ENCODE data around the gene WRNIP1. TPM values are rescaled to one million over a fixed set of nuclear protein-coding genes. Genes with fewer than 3 reads are reported as not detected.
A peak's percentile ranks its signal among the peaks of the same experiment; 100 is the strongest.

The WRNIP1 gene
- total RNA-seq, 2 donors from 2014 or later, result 34.0 to 45.3 TPM

DNA sequence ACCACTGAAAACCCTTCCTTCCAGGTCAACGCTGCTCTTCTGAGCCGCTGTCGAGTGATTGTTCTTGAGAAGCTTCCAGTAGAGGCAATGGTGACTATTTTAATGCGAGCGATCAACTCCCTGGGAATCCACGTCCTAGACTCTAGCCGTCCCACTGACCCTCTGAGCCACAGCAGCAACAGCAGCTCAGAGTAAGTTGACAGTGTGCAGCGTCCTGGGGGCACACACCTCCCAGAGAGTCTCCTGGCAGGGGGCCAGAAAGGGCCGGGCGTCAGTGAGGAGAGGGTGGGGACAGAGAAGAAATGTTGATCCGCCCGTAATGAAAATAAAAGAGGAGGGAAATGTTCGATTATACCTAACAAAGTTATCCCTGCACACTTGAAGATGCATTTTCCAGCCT is 5.0 kb downstream of the WRNIP1 start:
- Mint-ChIP-seq H3K4me3 (no peak overlapping the region), H3K4me1 (peaks cover 48% of the 10 kb centered on the region), H3K27me3 (no peaks in the 10 kb centered on the region), H3K27ac (peak overlapping the region; percentile 39), H3K36me3 (ENCODE audit: low read depth) (peaks cover 2% of the 10 kb centered on the region)
- H3K9me3 ChIP-seq (ENCODE audit: control insufficient read depth, low read length, poor library complexity, severe bottlenecking), result no peaks in the 10 kb centered on the region
- ATAC-seq, result no peak
- DNase-seq, result no peak

GRCh38 chr6:2771079-2771478 is 5.9 kb downstream of the WRNIP1 start:
- DNase-seq, result no peak
- Mint-ChIP-seq H3K4me3 (no peak overlapping the region), H3K4me1 (peaks cover 51% of the 10 kb centered on the region), H3K27ac (no peak overlapping the region), H3K27me3 (no peaks in the 10 kb centered on the region), H3K36me3 (ENCODE audit: low read depth) (peaks cover 2% of the 10 kb centered on the region)
- no peaks in the 10 kb centered on the region for H3K9me3 ChIP-seq (ENCODE audit: control insufficient read depth, low read length, poor library complexity, severe bottlenecking)
- no peak for ATAC-seq

DNA sequence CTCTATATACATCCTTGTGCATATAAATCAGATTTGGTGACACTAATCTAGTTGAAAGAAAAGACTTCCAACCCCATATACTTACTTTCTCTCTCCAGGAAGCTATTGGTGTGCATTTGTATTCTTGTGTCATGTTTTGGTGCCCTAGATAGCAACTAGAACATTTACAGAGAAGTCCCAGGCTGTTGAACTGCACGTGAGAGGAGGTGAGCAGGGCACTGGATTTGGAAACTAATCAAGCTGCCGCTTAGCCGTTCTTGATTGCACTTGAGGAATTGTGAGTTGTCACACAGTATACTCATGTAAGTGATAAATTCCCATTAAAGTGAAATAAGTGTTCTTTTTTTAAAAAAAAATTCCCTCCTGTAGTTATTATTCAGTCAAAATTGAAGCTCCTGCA is 7.6 kb downstream of the WRNIP1 start:
- no peak for ATAC-seq
- Mint-ChIP-seq H3K4me1 (peaks cover 51% of the 10 kb centered on the region), H3K27ac (no peak overlapping the region), H3K36me3 (ENCODE audit: low read depth) (peaks cover 5% of the 10 kb centered on the region), H3K27me3 (no peaks in the 10 kb centered on the region), H3K4me3 (no peak overlapping the region)
- DNase-seq, result no peak
- H3K9me3 ChIP-seq (ENCODE audit: control insufficient read depth, low read length, poor library complexity, severe bottlenecking), result no peaks in the 10 kb centered on the region

GRCh38 chr6:2773449-2773848 is 8.3 kb downstream of the WRNIP1 start:
- Mint-ChIP-seq H3K36me3 (ENCODE audit: low read depth) (peaks cover 5% of the 10 kb centered on the region), H3K4me1 (peaks cover 47% of the 10 kb centered on the region), H3K27ac (no peak overlapping the region), H3K4me3 (no peak overlapping the region), H3K27me3 (no peaks in the 10 kb centered on the region)
- DNase-seq (no peak), ATAC-seq (no peak)
- no peaks in the 10 kb centered on the region for H3K9me3 ChIP-seq (ENCODE audit: control insufficient read depth, low read length, poor library complexity, severe bottlenecking)

- ATAC-seq (no peak), DNase-seq (no peak)
- H3K27ac Mint-ChIP-seq, result peak overlapping the region; percentile 21
- H3K4me1 Mint-ChIP-seq, result peaks cover 39% of the 10 kb centered on the region
- no peaks in the 10 kb centered on the region for H3K27me3 Mint-ChIP-seq
- H3K9me3 ChIP-seq (ENCODE audit: control insufficient read depth, low read length, poor library complexity, severe bottlenecking), result no peaks in the 10 kb centered on the region
- peak overlapping the region; percentile 63 for H3K4me3 Mint-ChIP-seq
- H3K36me3 Mint-ChIP-seq (ENCODE audit: low read depth), result peaks cover 5% of the 10 kb centered on the region
Measured at GRCh38 chr6:2775003-2775402, 9.8 kb downstream of the WRNIP1 start.

GRCh38 chr6:2777249-2777648 is 12.1 kb downstream of the WRNIP1 start:
- DNase-seq (no peak), ATAC-seq (no peak)
- Mint-ChIP-seq H3K4me3 (no peak overlapping the region), H3K27me3 (no peaks in the 10 kb centered on the region), H3K36me3 (ENCODE audit: low read depth) (peaks cover 4% of the 10 kb centered on the region), H3K4me1 (peaks cover 27% of the 10 kb centered on the region), H3K27ac (peak overlapping the region; percentile 9)
- H3K9me3 ChIP-seq (ENCODE audit: control insufficient read depth, low read length, poor library complexity, severe bottlenecking), result no peaks in the 10 kb centered on the region

DNA sequence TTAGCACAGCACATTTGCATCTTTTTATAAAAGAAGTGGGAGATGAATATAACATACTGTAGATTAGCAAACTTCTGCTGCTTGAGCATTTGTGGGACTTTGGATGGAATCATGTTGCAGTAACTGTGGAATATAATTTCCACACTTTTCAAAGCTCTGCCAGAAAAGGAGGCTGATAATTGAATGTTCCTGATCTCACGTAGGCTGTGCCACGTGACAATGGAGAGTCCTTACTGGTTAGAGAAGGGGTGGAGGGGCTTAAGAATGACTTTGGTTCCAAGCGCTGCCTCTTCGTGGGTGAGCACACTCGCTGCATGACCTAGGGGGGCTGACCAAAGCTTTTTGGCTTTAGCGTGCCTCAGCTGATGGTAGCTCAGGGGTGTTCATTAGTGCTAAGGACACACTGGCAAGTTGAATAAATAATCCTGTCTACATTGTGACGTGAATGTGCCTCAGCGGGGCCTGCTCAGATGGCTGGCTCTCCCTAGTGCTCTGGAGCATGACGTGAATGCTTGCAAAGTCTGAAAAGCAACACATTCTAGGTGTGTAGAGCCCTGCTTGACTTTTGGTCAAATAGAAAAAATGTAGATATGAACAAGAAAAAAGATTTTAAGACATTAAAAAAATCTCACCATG is 15.0 kb downstream of the WRNIP1 start:
- peaks cover 23% of the 10 kb centered on the region for H3K4me1 Mint-ChIP-seq
- no peak overlapping the region for H3K4me3 Mint-ChIP-seq
- no peaks in the 10 kb centered on the region for H3K27me3 Mint-ChIP-seq
- no peak for ATAC-seq
- H3K9me3 ChIP-seq (ENCODE audit: control insufficient read depth, low read length, poor library complexity, severe bottlenecking), result no peaks in the 10 kb centered on the region
- DNase-seq, result no peak
- no peak overlapping the region for H3K27ac Mint-ChIP-seq
- peaks cover 6% of the 10 kb centered on the region for H3K36me3 Mint-ChIP-seq (ENCODE audit: low read depth)

GRCh38 chr6:2781685-2782355 is 16.6 kb downstream of the WRNIP1 start:
- Mint-ChIP-seq H3K27ac (no peak overlapping the region), H3K4me1 (peaks cover 29% of the 10 kb centered on the region), H3K27me3 (no peaks in the 10 kb centered on the region), H3K4me3 (peak overlapping the region; percentile 58), H3K36me3 (ENCODE audit: low read depth) (peaks cover 6% of the 10 kb centered on the region)
- DNase-seq, result no peak
- peak; percentile 27 for ATAC-seq
- no peaks in the 10 kb centered on the region for H3K9me3 ChIP-seq (ENCODE audit: control insufficient read depth, low read length, poor library complexity, severe bottlenecking)

DNA sequence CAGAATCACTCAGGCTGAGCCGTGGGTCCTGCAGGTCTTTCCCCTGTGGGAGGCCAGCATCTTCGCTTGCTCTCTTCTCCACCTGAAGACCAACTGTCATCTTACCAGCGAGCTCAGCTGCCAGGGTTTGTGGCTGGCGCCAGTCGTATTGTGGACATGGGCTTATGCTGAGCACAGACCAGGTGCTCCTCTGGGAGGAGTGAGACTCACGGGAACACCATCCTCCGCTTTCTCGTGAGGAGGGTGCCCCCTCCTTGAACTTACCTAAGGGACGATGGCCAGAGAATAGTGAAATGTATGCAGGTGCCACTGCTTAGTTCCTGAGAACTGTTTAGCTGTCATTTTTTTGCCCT is 17.1 kb downstream of the WRNIP1 start:
- DNase-seq, result no peak
- ATAC-seq, result no peak
- peaks cover 30% of the 10 kb centered on the region for H3K4me1 Mint-ChIP-seq
- H3K27ac Mint-ChIP-seq, result no peak overlapping the region
- peak overlapping the region; percentile 58 for H3K4me3 Mint-ChIP-seq
- no peaks in the 10 kb centered on the region for H3K9me3 ChIP-seq (ENCODE audit: control insufficient read depth, low read length, poor library complexity, severe bottlenecking)
- peaks cover 6% of the 10 kb centered on the region for H3K36me3 Mint-ChIP-seq (ENCODE audit: low read depth)
- no peaks in the 10 kb centered on the region for H3K27me3 Mint-ChIP-seq

GRCh38 chr6:2782825-2783187 is 17.6 kb downstream of the WRNIP1 start:
- Mint-ChIP-seq H3K4me3 (peak overlapping the region; percentile 58), H3K36me3 (ENCODE audit: low read depth) (peaks cover 4% of the 10 kb centered on the region), H3K4me1 (peaks cover 27% of the 10 kb centered on the region), H3K27ac (no peak overlapping the region), H3K27me3 (no peaks in the 10 kb centered on the region)
- ATAC-seq (no peak), DNase-seq (no peak)
- no peaks in the 10 kb centered on the region for H3K9me3 ChIP-seq (ENCODE audit: control insufficient read depth, low read length, poor library complexity, severe bottlenecking)

- Mint-ChIP-seq H3K4me1 (peaks cover 25% of the 10 kb centered on the region), H3K4me3 (no peak overlapping the region), H3K36me3 (ENCODE audit: low read depth) (peaks cover 4% of the 10 kb centered on the region), H3K27me3 (no peaks in the 10 kb centered on the region), H3K27ac (no peak overlapping the region)
- H3K9me3 ChIP-seq (ENCODE audit: control insufficient read depth, low read length, poor library complexity, severe bottlenecking), result no peaks in the 10 kb centered on the region
- no peak for ATAC-seq
- DNase-seq, result no peak
Measured at GRCh38 chr6:2783188-2783963, 18.2 kb downstream of the WRNIP1 start.

- ATAC-seq (no peak), DNase-seq (no peak)
- no peak overlapping the region for H3K4me3 Mint-ChIP-seq
- peaks cover 25% of the 10 kb centered on the region for H3K4me1 Mint-ChIP-seq
- H3K27me3 Mint-ChIP-seq, result no peaks in the 10 kb centered on the region
- no peak overlapping the region for H3K27ac Mint-ChIP-seq
- H3K36me3 Mint-ChIP-seq (ENCODE audit: low read depth), result peaks cover 4% of the 10 kb centered on the region
- no peaks in the 10 kb centered on the region for H3K9me3 ChIP-seq (ENCODE audit: control insufficient read depth, low read length, poor library complexity, severe bottlenecking)
Measured at GRCh38 chr6:2784061-2784460, 18.9 kb downstream of the WRNIP1 start.

DNA sequence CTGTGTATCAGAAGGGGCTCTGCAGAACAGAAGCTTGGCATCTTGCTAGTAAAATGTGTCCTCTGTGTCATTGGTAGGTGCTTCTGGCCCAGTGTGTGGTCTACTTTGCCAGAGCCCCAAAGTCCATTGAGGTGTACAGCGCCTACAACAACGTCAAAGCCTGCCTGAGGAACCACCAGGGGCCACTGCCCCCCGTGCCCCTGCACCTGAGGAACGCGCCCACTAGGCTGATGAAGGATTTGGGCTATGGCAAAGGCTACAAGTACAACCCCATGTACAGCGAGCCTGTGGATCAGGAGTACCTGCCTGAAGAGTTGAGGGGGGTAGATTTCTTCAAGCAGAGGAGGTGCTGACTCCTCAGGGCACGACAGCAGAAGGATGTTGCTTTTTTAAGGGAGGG is 19.7 kb downstream of the WRNIP1 start:
- DNase-seq, result no peak
- Mint-ChIP-seq H3K27me3 (no peaks in the 10 kb centered on the region), H3K27ac (no peak overlapping the region), H3K4me3 (peak overlapping the region; percentile 25), H3K36me3 (ENCODE audit: low read depth) (peaks cover 4% of the 10 kb centered on the region), H3K4me1 (peaks cover 25% of the 10 kb centered on the region)
- no peak for ATAC-seq
- H3K9me3 ChIP-seq (ENCODE audit: control insufficient read depth, low read length, poor library complexity, severe bottlenecking), result no peaks in the 10 kb centered on the region
